Esophagus muscularis mucosa (tissue), 4 donors: ENCODE measurements around the gene CAPRIN2. TPM values are rescaled to one million over a fixed set of nuclear protein-coding genes. Genes with fewer than 3 reads are reported as not detected.

Experiments used
- DNase-seq: peaks from one replicate; pipeline ENCODE4 v3.0.0-alpha.2; 2017; ENCODE audit errors: extremely low spot score
- H3K27ac ChIP-seq, 4 donors: fragments of 200-600 bp; sonication (generic); replicated peaks in 1 of 4; 1 replicate in 3 of 4; 2 replicates in 1 of 4; pipeline ENCODE4 v1.5.1; 2016 to 2019; ENCODE audit warnings: mild to moderate bottlenecking in 1 of 4
- H3K27me3 ChIP-seq, 4 donors: fragments of 200-600 bp; sonication (generic); one replicate each; pipeline versions ENCODE4 v1.5.1 to v1.6.0; 2016 to 2019
- H3K36me3 ChIP-seq, 4 donors: fragments of 200-600 bp; sonication (generic); one replicate each; pipeline ENCODE4 v1.5.1; 2016 to 2019
- H3K4me1 ChIP-seq, 4 donors: fragments of 200-600 bp; sonication (generic); one replicate each; pipeline ENCODE4 v1.5.1; 2016 to 2019
- H3K4me3 ChIP-seq, 4 donors: fragments of 200-600 bp; sonication (generic); 1 replicate in 2 of 4; 2 replicates in 2 of 4; pipeline ENCODE4 v1.5.1; 2016 to 2019; ENCODE audit warnings: mild to moderate bottlenecking in 4 of 4, moderate library complexity in 1 of 4
- H3K9me3 ChIP-seq, 4 donors: fragments of 200-600 bp; sonication (generic); 1 replicate in 3 of 4; 2 replicates in 1 of 4; pipeline ENCODE4 v1.5.1; 2016 to 2019
- CTCF ChIP-seq, 3 experiments: fragments of 200-600 bp in 2 of 3; fragments of 450-650 bp in 1 of 3; sonication (generic) in 2 of 3; IDR thresholded peaks; one replicate each; pipeline ENCODE4 v1.5.1; 2017 to 2019; ENCODE audit warnings: antibody characterized with exemption in 3 of 3, mild to moderate bottlenecking in 2 of 3, moderate library complexity in 1 of 3
- EP300 ChIP-seq: sonication (generic); formaldehyde crosslinking; IDR thresholded peaks from one replicate; pipeline ENCODE4 v1.6.1; 2017; ENCODE audit warnings: antibody characterized with exemption
- POLR2A ChIP-seq: fragments of 450-650 bp; IDR thresholded peaks from one replicate; pipeline ENCODE4 v1.6.1; 2017; ENCODE audit warnings: antibody characterized with exemption, moderate library complexity, mild to moderate bottlenecking, low read depth
- POLR2AphosphoS5 ChIP-seq, 2 donors: sonication (generic); formaldehyde crosslinking; IDR thresholded peaks; one replicate each; pipeline ENCODE4 v1.6.1; 2017; ENCODE audit warnings: antibody characterized with exemption in 2 of 2
- WGBS: methylation state at CpG from one replicate; pipeline ENCODE4 v1.1.5; 2018; 5-methylcytosine and 5-hydroxymethylcytosine counted together
- intact Hi-C: fragments of 100-400 bp; cut with DNase I; formaldehyde crosslinking; loops from one replicate; pipeline ENCODE4 v1.15.1; 2023
- total RNA-seq, 4 donors: library from RNA; depleted of rRNA; stranded (reverse); fragments of >200 nt; gene quantifications; one replicate each; pipeline versions ENCODE4 v1.1.0 to v1.2.1, GENCODE V29; 2016

Gene CAPRIN2
- total RNA-seq, 4 donors from 2014 or later, result 21.5 to 44.4 (median 27.9) TPM

GRCh38 chr12:30725739-30726138, 29.0 kb downstream of the CAPRIN2 start:
- DNase-seq, result no peak
- H3K27ac ChIP-seq, result no peak overlapping the region
- H3K4me3 ChIP-seq, result no peak overlapping the region
- H3K4me1 ChIP-seq, result peaks cover 0 to 7% (median 0%) of the 10 kb centered on the region in 4 donors
- WGBS, result 24% methylated on average over 1 of the region's 1 CpG
- H3K36me3 ChIP-seq, result peaks cover 5 to 69% (median 40%) of the 10 kb centered on the region in 4 donors
- no peaks in the 10 kb centered on the region for H3K9me3 ChIP-seq
- no peaks in the 10 kb centered on the region for H3K27me3 ChIP-seq
- intact Hi-C loops, result no loop called here
- TF ChIP-seq POLR2AphosphoS5 (IDR thresholded peaks at IDR 0.05), result no peak
- no peak for TF ChIP-seq CTCF (IDR thresholded peaks at IDR 0.05)
- no peak for TF ChIP-seq EP300
- no peak for TF ChIP-seq POLR2A

- Histone ChIP-seq H3K27ac (no peak overlapping the region), H3K9me3 (no peaks in the 10 kb centered on the region), H3K4me1 (no peaks in the 10 kb centered on the region), H3K4me3 (no peak overlapping the region), H3K27me3 (no peaks in the 10 kb centered on the region), H3K36me3 (peaks cover 19 to 89% (median 58%) of the 10 kb centered on the region in 4 donors)
- intact Hi-C loops, result no loop called here
- DNase-seq, result no peak
- 62% methylated on average over 1 of the region's 1 CpG for WGBS
- TF ChIP-seq EP300, result no peak
- no peak for TF ChIP-seq CTCF (IDR thresholded peaks at IDR 0.05)
- TF ChIP-seq POLR2A, result no peak
- no peak for TF ChIP-seq POLR2AphosphoS5 (IDR thresholded peaks at IDR 0.05)
Measured at GRCh38 chr12:30719060-30719459, 35.7 kb downstream of the CAPRIN2 start.

GRCh38 chr12:30707613-30708342, 47.0 kb downstream of the CAPRIN2 start:
- H3K36me3 ChIP-seq, result peaks cover 20 to 38% (median 30%) of the 10 kb centered on the region in 4 donors
- DNase-seq, result no peak
- no peaks in the 10 kb centered on the region for H3K9me3 ChIP-seq
- H3K27me3 ChIP-seq, result no peaks in the 10 kb centered on the region
- TF ChIP-seq POLR2A, result no peak
- TF ChIP-seq POLR2AphosphoS5 (IDR thresholded peaks at IDR 0.05), result no peak
- no peak for TF ChIP-seq CTCF (IDR thresholded peaks at IDR 0.05)
- TF ChIP-seq EP300, result no peak
- H3K27ac ChIP-seq, result no peak overlapping the region
- H3K4me1 ChIP-seq, result no peaks in the 10 kb centered on the region
- H3K4me3 ChIP-seq, result no peak overlapping the region
- 81% methylated on average over 10 of the region's 10 CpGs for WGBS
- intact Hi-C loops, result no loop called here

- H3K27me3 ChIP-seq, result no peaks in the 10 kb centered on the region
- H3K4me1 ChIP-seq, result no peaks in the 10 kb centered on the region
- H3K4me3 ChIP-seq, result no peak overlapping the region
- H3K9me3 ChIP-seq, result no peaks in the 10 kb centered on the region
- H3K27ac ChIP-seq, result no peak overlapping the region
- no peak for TF ChIP-seq POLR2A
- no peak for TF ChIP-seq CTCF (IDR thresholded peaks at IDR 0.05)
- TF ChIP-seq POLR2AphosphoS5 (IDR thresholded peaks at IDR 0.05), result no peak
- no peak for TF ChIP-seq EP300
- H3K36me3 ChIP-seq, result peaks cover 19 to 27% (median 23%) of the 10 kb centered on the region in 4 donors
- intact Hi-C loops, result no loop called here
- no peak for DNase-seq
- WGBS, result 98% methylated on average over 2 of the region's 2 CpGs
Measured at GRCh38 chr12:30706476-30706875, 48.3 kb downstream of the CAPRIN2 start.

- Histone ChIP-seq H3K4me3 (no peak overlapping the region), H3K27me3 (no peaks in the 10 kb centered on the region), H3K4me1 (peaks cover 3 to 8% (median 5%) of the 10 kb centered on the region in 4 donors), H3K27ac (no peak overlapping the region), H3K9me3 (no peaks in the 10 kb centered on the region), H3K36me3 (no peaks in the 10 kb centered on the region)
- intact Hi-C loops, result no loop called here
- TF ChIP-seq POLR2AphosphoS5 (IDR thresholded peaks at IDR 0.05) (no peak), EP300 (no peak), POLR2A (no peak), CTCF (IDR thresholded peaks at IDR 0.05) (no peak)
- no peak for DNase-seq
Measured at GRCh38 chr12:30701056-30701455, 53.7 kb downstream of the CAPRIN2 start.
